Panc1 (cell line): ENCODE measurements around the gene TRRAP.

Experiments
- POLR2AphosphoS5 ChIP-seq: IDR thresholded peaks from 2 replicates; pipeline ENCODE4 v1.6.1; 2012; ENCODE audit warnings: mild to moderate bottlenecking, low read depth, low read length, moderate library complexity
- TF ChIP-seq, protein P1 (sequence below): fragments of 450-650 bp; IDR thresholded peaks from 2 replicates; pipeline ENCODE4 v1.5.1; 2017; ENCODE audit warnings: mild to moderate bottlenecking
- TF ChIP-seq, protein P2 (sequence below), 2 experiments: IDR thresholded peaks; 2 replicates each; pipeline ENCODE4 v1.6.1; 2011 to 2012; ENCODE audit warnings: low read depth in 2 of 2, control low read depth in 1 of 2, low read length in 1 of 2, mild to moderate bottlenecking in 1 of 2, moderate library complexity in 1 of 2; ENCODE audit not compliant: insufficient read depth in 1 of 2

DNA sequence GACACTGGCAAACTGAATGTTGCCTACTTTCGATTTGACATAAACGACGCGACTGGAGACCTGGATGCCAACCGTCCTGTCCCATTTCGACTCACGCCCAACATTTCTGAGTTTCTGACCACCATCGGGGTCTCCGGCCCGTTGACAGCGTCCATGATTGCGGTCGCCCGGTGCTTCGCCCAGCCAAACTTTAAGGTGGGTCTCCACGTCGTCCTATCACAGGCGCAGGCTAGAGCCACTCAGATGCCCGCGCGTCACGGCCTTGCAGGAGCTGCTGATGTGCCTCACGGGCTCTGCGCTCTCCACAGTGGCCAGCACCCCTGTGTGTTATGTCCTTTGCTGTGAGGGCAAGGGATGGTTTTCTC, 133.0 kb downstream of the TRRAP start:
- TF ChIP-seq, protein P1, sequence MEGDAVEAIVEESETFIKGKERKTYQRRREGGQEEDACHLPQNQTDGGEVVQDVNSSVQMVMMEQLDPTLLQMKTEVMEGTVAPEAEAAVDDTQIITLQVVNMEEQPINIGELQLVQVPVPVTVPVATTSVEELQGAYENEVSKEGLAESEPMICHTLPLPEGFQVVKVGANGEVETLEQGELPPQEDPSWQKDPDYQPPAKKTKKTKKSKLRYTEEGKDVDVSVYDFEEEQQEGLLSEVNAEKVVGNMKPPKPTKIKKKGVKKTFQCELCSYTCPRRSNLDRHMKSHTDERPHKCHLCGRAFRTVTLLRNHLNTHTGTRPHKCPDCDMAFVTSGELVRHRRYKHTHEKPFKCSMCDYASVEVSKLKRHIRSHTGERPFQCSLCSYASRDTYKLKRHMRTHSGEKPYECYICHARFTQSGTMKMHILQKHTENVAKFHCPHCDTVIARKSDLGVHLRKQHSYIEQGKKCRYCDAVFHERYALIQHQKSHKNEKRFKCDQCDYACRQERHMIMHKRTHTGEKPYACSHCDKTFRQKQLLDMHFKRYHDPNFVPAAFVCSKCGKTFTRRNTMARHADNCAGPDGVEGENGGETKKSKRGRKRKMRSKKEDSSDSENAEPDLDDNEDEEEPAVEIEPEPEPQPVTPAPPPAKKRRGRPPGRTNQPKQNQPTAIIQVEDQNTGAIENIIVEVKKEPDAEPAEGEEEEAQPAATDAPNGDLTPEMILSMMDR: no peak
- TF ChIP-seq, protein P2, sequence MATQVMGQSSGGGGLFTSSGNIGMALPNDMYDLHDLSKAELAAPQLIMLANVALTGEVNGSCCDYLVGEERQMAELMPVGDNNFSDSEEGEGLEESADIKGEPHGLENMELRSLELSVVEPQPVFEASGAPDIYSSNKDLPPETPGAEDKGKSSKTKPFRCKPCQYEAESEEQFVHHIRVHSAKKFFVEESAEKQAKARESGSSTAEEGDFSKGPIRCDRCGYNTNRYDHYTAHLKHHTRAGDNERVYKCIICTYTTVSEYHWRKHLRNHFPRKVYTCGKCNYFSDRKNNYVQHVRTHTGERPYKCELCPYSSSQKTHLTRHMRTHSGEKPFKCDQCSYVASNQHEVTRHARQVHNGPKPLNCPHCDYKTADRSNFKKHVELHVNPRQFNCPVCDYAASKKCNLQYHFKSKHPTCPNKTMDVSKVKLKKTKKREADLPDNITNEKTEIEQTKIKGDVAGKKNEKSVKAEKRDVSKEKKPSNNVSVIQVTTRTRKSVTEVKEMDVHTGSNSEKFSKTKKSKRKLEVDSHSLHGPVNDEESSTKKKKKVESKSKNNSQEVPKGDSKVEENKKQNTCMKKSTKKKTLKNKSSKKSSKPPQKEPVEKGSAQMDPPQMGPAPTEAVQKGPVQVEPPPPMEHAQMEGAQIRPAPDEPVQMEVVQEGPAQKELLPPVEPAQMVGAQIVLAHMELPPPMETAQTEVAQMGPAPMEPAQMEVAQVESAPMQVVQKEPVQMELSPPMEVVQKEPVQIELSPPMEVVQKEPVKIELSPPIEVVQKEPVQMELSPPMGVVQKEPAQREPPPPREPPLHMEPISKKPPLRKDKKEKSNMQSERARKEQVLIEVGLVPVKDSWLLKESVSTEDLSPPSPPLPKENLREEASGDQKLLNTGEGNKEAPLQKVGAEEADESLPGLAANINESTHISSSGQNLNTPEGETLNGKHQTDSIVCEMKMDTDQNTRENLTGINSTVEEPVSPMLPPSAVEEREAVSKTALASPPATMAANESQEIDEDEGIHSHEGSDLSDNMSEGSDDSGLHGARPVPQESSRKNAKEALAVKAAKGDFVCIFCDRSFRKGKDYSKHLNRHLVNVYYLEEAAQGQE (IDR thresholded peaks at IDR 0.05; ENCODE audit: insufficient read depth in 1 of 2, low read depth in 2 of 2, low read length in 1 of 2): no peak
- no peak for TF ChIP-seq POLR2AphosphoS5
